Mesenchymal stem cell (in vitro differentiated cells and primary cell): Measurements from ENCODE around the gene RGS9.

Experiments used
- DNase-seq: peaks from one replicate; pipeline ENCODE4 v3.0.0-alpha.2; 2013
- H2AFZ ChIP-seq: one replicate; pipeline ENCODE4 v1.6.1; 2013; ENCODE audit warnings: low read depth, mild to moderate bottlenecking, control low read depth, inconsistent platforms, low read length, moderate library complexity
- H2AK5ac ChIP-seq: 2 replicates; pipeline ENCODE4 v1.6.1; 2013; ENCODE audit warnings: low read length, moderate library complexity, mild to moderate bottlenecking, inconsistent platforms; ENCODE audit not compliant: severe bottlenecking
- H2BK120ac ChIP-seq: one replicate; pipeline ENCODE4 v1.6.1; 2013; ENCODE audit warnings: low read depth, mild to moderate bottlenecking, inconsistent platforms, low read length, moderate library complexity
- H2BK12ac ChIP-seq, 2 experiments: one replicate each; pipeline ENCODE4 v1.6.1; 2013; ENCODE audit warnings: inconsistent platforms in 2 of 2, low read length in 2 of 2, mild to moderate bottlenecking in 2 of 2, moderate library complexity in 2 of 2, control low read depth in 1 of 2
- H2BK15ac ChIP-seq: one replicate; pipeline ENCODE4 v1.6.1; 2013; ENCODE audit warnings: mild to moderate bottlenecking, low read depth, inconsistent platforms; ENCODE audit not compliant: poor library complexity, severe bottlenecking
- H2BK5ac ChIP-seq: 2 replicates; pipeline ENCODE4 v1.6.1; 2013; ENCODE audit warnings: low read depth, mild to moderate bottlenecking, low read length, control low read depth, inconsistent platforms; ENCODE audit not compliant: poor library complexity, severe bottlenecking
- H3K14ac ChIP-seq, 2 experiments: one replicate each; pipeline ENCODE4 v1.6.1; 2013; ENCODE audit warnings: inconsistent platforms in 2 of 2, low read length in 2 of 2, control low read depth in 1 of 2, mild to moderate bottlenecking in 1 of 2, moderate library complexity in 1 of 2
- H3K18ac ChIP-seq, 2 experiments: one replicate each; pipeline ENCODE4 v1.6.1; 2013; ENCODE audit warnings: inconsistent platforms in 2 of 2, low read length in 2 of 2, control low read depth in 1 of 2, low read depth in 1 of 2, mild to moderate bottlenecking in 1 of 2
- H3K23ac ChIP-seq, 2 experiments: one replicate each; pipeline ENCODE4 v1.6.1; 2013; ENCODE audit warnings: inconsistent platforms in 2 of 2, low read length in 2 of 2, mild to moderate bottlenecking in 2 of 2, moderate library complexity in 2 of 2, control low read depth in 1 of 2
- H3K27ac ChIP-seq: 2 replicates; pipeline ENCODE4 v1.5.1; 2013; ENCODE audit warnings: mild to moderate bottlenecking, moderate library complexity, low read length, control low read depth, inconsistent platforms; ENCODE audit not compliant: poor library complexity, severe bottlenecking
- H3K27me3 ChIP-seq, 2 experiments: 2 replicates each; pipeline versions ENCODE4 v1.6.1 to v1.7.0; 2013; ENCODE audit warnings: low read length in 2 of 2, mild to moderate bottlenecking in 2 of 2, moderate library complexity in 2 of 2, control low read depth in 1 of 2, inconsistent platforms in 1 of 2; ENCODE audit not compliant: control insufficient read depth in 1 of 2, insufficient read depth in 1 of 2
- H3K36me3 ChIP-seq, 2 experiments: 2 replicates each; pipeline versions ENCODE4 v1.6.1 to v1.7.0; 2013; ENCODE audit warnings: low read length in 2 of 2, control low read depth in 1 of 2, inconsistent platforms in 1 of 2, low read depth in 1 of 2, mild to moderate bottlenecking in 1 of 2; ENCODE audit not compliant: insufficient read depth in 2 of 2, control insufficient read depth in 1 of 2
- H3K4ac ChIP-seq, 2 experiments: one replicate each; pipeline ENCODE4 v1.6.1; 2013; ENCODE audit warnings: inconsistent platforms in 2 of 2, low read length in 2 of 2, mild to moderate bottlenecking in 2 of 2, moderate library complexity in 2 of 2, control low read depth in 1 of 2, low read depth in 1 of 2
- H3K4me1 ChIP-seq: 2 replicates; pipeline ENCODE4 v1.6.1; 2013; ENCODE audit warnings: low read depth, low read length, control low read depth; ENCODE audit not compliant: control insufficient read depth, insufficient read depth
- H3K4me2 ChIP-seq: 2 replicates; pipeline ENCODE4 v1.6.1; 2013; ENCODE audit warnings: low read length, mild to moderate bottlenecking, inconsistent platforms; ENCODE audit not compliant: poor library complexity, severe bottlenecking
- H3K4me3 ChIP-seq, 2 experiments: 2 replicates each; pipeline versions ENCODE4 v1.5.1 to v1.7.0; 2013; ENCODE audit warnings: low read length in 2 of 2, mild to moderate bottlenecking in 2 of 2, control low read depth in 1 of 2, low read depth in 1 of 2; ENCODE audit not compliant: insufficient read depth in 1 of 2
- H3K79me1 ChIP-seq: replicated peaks from 2 replicates; pipeline ENCODE4 v1.6.1; 2013; ENCODE audit warnings: mild to moderate bottlenecking, control low read depth, low read length, inconsistent platforms; ENCODE audit not compliant: poor library complexity, severe bottlenecking
- H3K9ac ChIP-seq: 2 replicates; pipeline ENCODE4 v1.7.0; 2013; ENCODE audit warnings: mild to moderate bottlenecking, low read length, moderate library complexity
- H3K9me3 ChIP-seq: 2 replicates; pipeline ENCODE4 v1.7.0; 2013; ENCODE audit warnings: mild to moderate bottlenecking, low read length; ENCODE audit not compliant: control insufficient read depth
- H4K8ac ChIP-seq: one replicate; pipeline ENCODE4 v1.6.1; 2013; ENCODE audit warnings: inconsistent platforms, mild to moderate bottlenecking, low read length, moderate library complexity
- H4K91ac ChIP-seq: one replicate; pipeline ENCODE4 v1.6.1; 2013; ENCODE audit warnings: mild to moderate bottlenecking, low read length, inconsistent platforms
- WGBS: methylation state at CpG from one replicate; pipeline ENCODE4 v1.1.7; 2013; ENCODE audit warnings: mixed read lengths; 5-methylcytosine and 5-hydroxymethylcytosine counted together

Gene RGS9

GRCh38 chr17:65201331-65201730 lies 64.2 kb downstream of the RGS9 start:
- H3K27ac ChIP-seq = no peak overlapping the region
- WGBS = 92% methylated on average over 10 of the region's 10 CpGs
- no peak overlapping the region for H3K23ac ChIP-seq
- no peak overlapping the region for H3K18ac ChIP-seq
- no peaks in the 10 kb centered on the region for H3K79me1 ChIP-seq
- no peak overlapping the region for H2AFZ ChIP-seq
- no peak overlapping the region for H3K4ac ChIP-seq
- no peaks in the 10 kb centered on the region for H3K36me3 ChIP-seq
- no peak for DNase-seq
- no peak overlapping the region for H2BK120ac ChIP-seq
- no peak overlapping the region for H3K4me3 ChIP-seq
- H3K14ac ChIP-seq = no peak overlapping the region
- H3K4me1 ChIP-seq = peaks cover 6% of the 10 kb centered on the region
- H3K4me2 ChIP-seq = no peak overlapping the region
- no peak overlapping the region for H2BK12ac ChIP-seq
- H3K27me3 ChIP-seq = peaks cover 0 to 6% of the 10 kb centered on the region in 2 experiments
- no peak overlapping the region for H2AK5ac ChIP-seq
- no peak overlapping the region for H3K9ac ChIP-seq
- H2BK15ac ChIP-seq = no peak overlapping the region
- H3K9me3 ChIP-seq = no peaks in the 10 kb centered on the region
- no peak overlapping the region for H4K8ac ChIP-seq
- H2BK5ac ChIP-seq = no peak overlapping the region
- H4K91ac ChIP-seq = no peak overlapping the region

GRCh38 chr17:65202844-65203571 lies 65.8 kb downstream of the RGS9 start:
- Histone ChIP-seq H3K14ac (no peak overlapping the region), H2BK15ac (no peak overlapping the region), H2BK5ac (no peak overlapping the region), H3K36me3 (no peaks in the 10 kb centered on the region), H3K4ac (no peak overlapping the region), H3K27ac (no peak overlapping the region), H3K18ac (no peak overlapping the region), H2BK120ac (no peak overlapping the region), H3K4me1 (peaks cover 6% of the 10 kb centered on the region), H3K4me3 (no peak overlapping the region), H3K23ac (no peak overlapping the region), H2AK5ac (no peak overlapping the region), H3K27me3 (peaks cover 0 to 6% of the 10 kb centered on the region in 2 experiments), H2AFZ (no peak overlapping the region), H4K8ac (peak overlapping the region; percentile 20), H3K4me2 (no peak overlapping the region), H3K9me3 (no peaks in the 10 kb centered on the region), H2BK12ac (no peak overlapping the region), H3K79me1 (no peaks in the 10 kb centered on the region), H4K91ac (no peak overlapping the region), H3K9ac (no peak overlapping the region)
- 96% methylated on average over 8 of the region's 9 CpGs for WGBS
- DNase-seq = no peak

GRCh38 chr17:65204001-65204400 lies 66.8 kb downstream of the RGS9 start:
- no peak overlapping the region for H2BK5ac ChIP-seq
- no peak overlapping the region for H3K4me2 ChIP-seq
- no peak overlapping the region for H3K27ac ChIP-seq
- H3K18ac ChIP-seq = no peak overlapping the region
- H3K14ac ChIP-seq = no peak overlapping the region
- H3K23ac ChIP-seq = no peak overlapping the region
- peaks cover 0 to 6% of the 10 kb centered on the region in 2 experiments for H3K27me3 ChIP-seq
- no peak overlapping the region for H4K91ac ChIP-seq
- peaks cover 6% of the 10 kb centered on the region for H3K4me1 ChIP-seq
- no peak overlapping the region for H3K9ac ChIP-seq
- 94% methylated on average over 13 of the region's 13 CpGs for WGBS
- no peaks in the 10 kb centered on the region for H3K79me1 ChIP-seq
- H3K36me3 ChIP-seq = no peaks in the 10 kb centered on the region
- H2AFZ ChIP-seq = no peak overlapping the region
- H2BK12ac ChIP-seq = no peak overlapping the region
- H4K8ac ChIP-seq = no peak overlapping the region
- DNase-seq = no peak
- H3K4me3 ChIP-seq = no peak overlapping the region
- no peak overlapping the region for H2BK120ac ChIP-seq
- H2AK5ac ChIP-seq = no peak overlapping the region
- H3K4ac ChIP-seq = no peak overlapping the region
- no peak overlapping the region for H2BK15ac ChIP-seq
- no peaks in the 10 kb centered on the region for H3K9me3 ChIP-seq

GRCh38 chr17:65205655-65206054 lies 68.5 kb downstream of the RGS9 start:
- H3K36me3 ChIP-seq = no peaks in the 10 kb centered on the region
- H2AK5ac ChIP-seq = no peak overlapping the region
- no peak overlapping the region for H3K14ac ChIP-seq
- H3K27ac ChIP-seq = no peak overlapping the region
- no peak overlapping the region for H3K4me3 ChIP-seq
- no peak overlapping the region for H3K4ac ChIP-seq
- H2BK12ac ChIP-seq = no peak overlapping the region
- no peak for DNase-seq
- H3K23ac ChIP-seq = no peak overlapping the region
- no peak overlapping the region for H2BK120ac ChIP-seq
- peak overlapping the region; percentile 67 for H2BK5ac ChIP-seq
- H3K18ac ChIP-seq = no peak overlapping the region
- H3K4me1 ChIP-seq = peaks cover 6% of the 10 kb centered on the region
- H3K9ac ChIP-seq = no peak overlapping the region
- H4K91ac ChIP-seq = no peak overlapping the region
- H2AFZ ChIP-seq = no peak overlapping the region
- H3K9me3 ChIP-seq = no peaks in the 10 kb centered on the region
- H3K27me3 ChIP-seq = peaks cover 0 to 6% of the 10 kb centered on the region in 2 experiments
- no peak overlapping the region for H2BK15ac ChIP-seq
- no peak overlapping the region for H4K8ac ChIP-seq
- no peaks in the 10 kb centered on the region for H3K79me1 ChIP-seq
- no peak overlapping the region for H3K4me2 ChIP-seq
